ENCODE data around the gene PTPRCAP.

The PTPRCAP gene

GRCh38 chr11:67442504-67443404, 5.3 kb upstream of the PTPRCAP start:
- FAIRE-seq: no peak
- DNase-seq (ENCODE audit: extremely low spot score, insufficient read length, low read depth): no peak

GRCh38 chr11:67441731-67442351, 4.4 kb upstream of the PTPRCAP start:
- no peak for FAIRE-seq
- no peak for DNase-seq (ENCODE audit: extremely low spot score, insufficient read length, low read depth)

GRCh38 chr11:67441098-67441563, 3.6 kb upstream of the PTPRCAP start:
- DNase-seq (ENCODE audit: extremely low spot score, insufficient read length, low read depth) (no peak), FAIRE-seq (no peak)

GRCh38 chr11:67440229-67441097, 3.0 kb upstream of the PTPRCAP start:
- DNase-seq (ENCODE audit: extremely low spot score, insufficient read length, low read depth): no peak
- no peak for FAIRE-seq

- FAIRE-seq (no peak), DNase-seq (ENCODE audit: extremely low spot score, insufficient read length, low read depth) (no peak)
These were observed 2.1 kb upstream of the PTPRCAP start for GRCh38 chr11:67439321-67440228.

- DNase-seq (ENCODE audit: extremely low spot score, insufficient read length, low read depth) (peak; percentile 61), FAIRE-seq (peak; percentile 83)
These were observed 848 bp upstream of the PTPRCAP start for GRCh38 chr11:67438158-67438902.

GRCh38 chr11:67437809-67438157, 301 bp upstream of the PTPRCAP start:
- FAIRE-seq: no peak
- no peak for DNase-seq (ENCODE audit: extremely low spot score, insufficient read length, low read depth)

GRCh38 chr11:67436459-67437081, 912 bp downstream of the PTPRCAP start:
- DNase-seq (ENCODE audit: extremely low spot score, insufficient read length, low read depth): peak; percentile 73
- peak; percentile 97 for FAIRE-seq

- no peak for DNase-seq (ENCODE audit: extremely low spot score, insufficient read length, low read depth)
- FAIRE-seq: no peak
These were observed 1.6 kb downstream of the PTPRCAP start for GRCh38 chr11:67435727-67436458.

GRCh38 chr11:67435031-67435726, 2.3 kb downstream of the PTPRCAP start:
- no peak for FAIRE-seq

GRCh38 chr11:67434395-67434881, 3.0 kb downstream of the PTPRCAP start:
- DNase-seq (ENCODE audit: extremely low spot score, insufficient read length, low read depth) (no peak), FAIRE-seq (peak; percentile 15)

More at GRCh38 chr11:67435031-67435726, 2.3 kb downstream of the PTPRCAP start:
- no peak for DNase-seq (ENCODE audit: extremely low spot score, insufficient read length, low read depth)

- DNase-seq (ENCODE audit: extremely low spot score, insufficient read length, low read depth) (no peak), FAIRE-seq (no peak)
These were observed 3.7 kb downstream of the PTPRCAP start for GRCh38 chr11:67433536-67434394.

- no peak for DNase-seq (ENCODE audit: extremely low spot score, insufficient read length, low read depth)
- FAIRE-seq: no peak
These were observed 4.7 kb downstream of the PTPRCAP start for GRCh38 chr11:67432655-67433349.

GRCh38 chr11:67431346-67432249, 5.9 kb downstream of the PTPRCAP start:
- FAIRE-seq: no peak
- no peak for DNase-seq (ENCODE audit: extremely low spot score, insufficient read length, low read depth)

Measured in GM18507 (cell line).